SU-DHL-6 (cell line): ENCODE measurements around the gene CYP4A22.
"Not testable (repeated sequence)": the region's sequence is repeated elsewhere in the genome, so short reads cannot be mapped to it uniquely, and the experiment has no call there.

Experiments
- CTCF ChIP-seq: fragments of 200-600 bp; sonication (generic); IDR thresholded peaks from one replicate; pipeline ENCODE4 v1.5.1; 2017; ENCODE audit warnings: antibody characterized with exemption, mild to moderate bottlenecking, low read length, moderate library complexity; ENCODE audit not compliant: insufficient read depth, poor library complexity, severe bottlenecking
- EZH2phosphoT487 ChIP-seq: fragments of 200-600 bp; sonication (generic), shearing (Covaris generic); conservative IDR thresholded peaks from 2 replicates; pipeline ENCODE4 v1.6.1; 2018; ENCODE audit warnings: mild to moderate bottlenecking, antibody characterized with exemption, low read length, moderate library complexity, mixed read lengths

GRCh38 chr1:47193496-47193895, 56.3 kb downstream of the CYP4A22 start:
- TF ChIP-seq CTCF, EZH2phosphoT487: not testable (repeated sequence)
